Activated naive CD8-positive, alpha-beta T cell treated with anti-CD3 and anti-CD28 coated beads, Interleukin-2, amount 10 ng/mL, durations not matched to agents 7 days and 5 days (primary cell): ENCODE data around the gene PIMREG. TPM values are rescaled to one million over a fixed set of nuclear protein-coding genes. Genes with fewer than 3 reads are reported as not detected.

Source experiments
- ATAC-seq: fragments of 150-1000 bp; cut with Tn5 transposase; one replicate; pipeline ENCODE4 v1.10.0; 2021; ENCODE audit warnings: low read depth, moderate library complexity
- POLR2A ChIA-PET: fragments of 350-600 bp; sonication (Branson Sonifier 250); formaldehyde crosslinking; loops from one replicate; lab custom pipeline; 2021; ENCODE audit warnings: antibody characterized with exemption; lab: Charles Lee
- DNase-seq: peaks from one replicate; pipeline ENCODE4 v3.0.0; 2021
- H3K27ac Mint-ChIP-seq: one replicate; pipeline ENCODE4 v1.8.0; 2022; ENCODE audit warnings: mild to moderate bottlenecking, mixed read lengths
- H3K27me3 Mint-ChIP-seq: one replicate; pipeline ENCODE4 v1.8.0; 2022; ENCODE audit warnings: mild to moderate bottlenecking, moderate library complexity, mixed read lengths
- H3K36me3 Mint-ChIP-seq: one replicate; pipeline ENCODE4 v1.8.0; 2021; ENCODE audit warnings: mild to moderate bottlenecking, mixed read lengths
- H3K4me1 Mint-ChIP-seq: one replicate; pipeline ENCODE4 v1.8.0; 2021; ENCODE audit warnings: mixed read lengths
- H3K4me3 Mint-ChIP-seq: one replicate; pipeline ENCODE4 v1.8.0; 2022; ENCODE audit warnings: mild to moderate bottlenecking, moderate library complexity, mixed read lengths
- H3K9me3 Mint-ChIP-seq: one replicate; pipeline ENCODE4 v1.8.0; 2021; ENCODE audit warnings: mixed read lengths
- total RNA-seq, 2 experiments: library from RNA; stranded (reverse); gene quantifications; one replicate each; pipeline ENCODE4 v1.2.3, GENCODE V29; 2021

The PIMREG gene
- total RNA-seq, 2 experiments from 2014 or later = 20.6 to 21.1 TPM

GRCh38 chr17:6470751-6471521 is 26.7 kb downstream of the PIMREG start:
- Mint-ChIP-seq H3K27me3 (no peaks in the 10 kb centered on the region), H3K4me3 (no peak overlapping the region), H3K4me1 (peaks cover 2% of the 10 kb centered on the region), H3K36me3 (no peaks in the 10 kb centered on the region), H3K27ac (no peak overlapping the region), H3K9me3 (no peaks in the 10 kb centered on the region)
- no peak for ATAC-seq
- POLR2A ChIA-PET = no interaction called here
- no peak for DNase-seq

- Mint-ChIP-seq H3K27me3 (no peaks in the 10 kb centered on the region), H3K36me3 (no peaks in the 10 kb centered on the region), H3K27ac (no peak overlapping the region), H3K4me1 (peaks cover 2% of the 10 kb centered on the region), H3K9me3 (no peaks in the 10 kb centered on the region), H3K4me3 (no peak overlapping the region)
- DNase-seq (no peak), ATAC-seq (no peak)
- POLR2A ChIA-PET = no interaction called here
Observed at GRCh38 chr17:6471531-6472465, 27.5 kb downstream of the PIMREG start.

GRCh38 chr17:6472517-6472916 is 28.3 kb downstream of the PIMREG start:
- POLR2A ChIA-PET = no interaction called here
- Mint-ChIP-seq H3K27ac (no peak overlapping the region), H3K4me1 (peaks cover 2% of the 10 kb centered on the region), H3K4me3 (no peak overlapping the region), H3K36me3 (no peaks in the 10 kb centered on the region), H3K9me3 (no peaks in the 10 kb centered on the region), H3K27me3 (no peaks in the 10 kb centered on the region)
- DNase-seq = no peak
- ATAC-seq = no peak

- Mint-ChIP-seq H3K9me3 (no peaks in the 10 kb centered on the region), H3K4me3 (no peak overlapping the region), H3K27ac (peak overlapping the region; percentile 77), H3K27me3 (no peaks in the 10 kb centered on the region), H3K4me1 (peaks cover 2% of the 10 kb centered on the region), H3K36me3 (no peaks in the 10 kb centered on the region)
- DNase-seq (peak; percentile 75), ATAC-seq (peak; percentile 66)
- POLR2A ChIA-PET = interaction anchor here (0.7 kb wide), 1 partner anchor 1102 kb away, joined by 3 read pairs; no protein-coding TSS in a partner anchor
Observed at GRCh38 chr17:6473128-6473767, 29.0 kb downstream of the PIMREG start.

GRCh38 chr17:6474376-6474775 is 30.1 kb downstream of the PIMREG start:
- ATAC-seq = no peak
- H3K9me3 Mint-ChIP-seq = no peaks in the 10 kb centered on the region
- no peaks in the 10 kb centered on the region for H3K36me3 Mint-ChIP-seq
- H3K27ac Mint-ChIP-seq = no peak overlapping the region
- DNase-seq = no peak
- peaks cover 2% of the 10 kb centered on the region for H3K4me1 Mint-ChIP-seq
- H3K27me3 Mint-ChIP-seq = no peaks in the 10 kb centered on the region
- no peak overlapping the region for H3K4me3 Mint-ChIP-seq
- POLR2A ChIA-PET = no interaction called here

GRCh38 chr17:6474906-6475305 is 30.7 kb downstream of the PIMREG start:
- no peak for ATAC-seq
- no peaks in the 10 kb centered on the region for H3K27me3 Mint-ChIP-seq
- no peaks in the 10 kb centered on the region for H3K36me3 Mint-ChIP-seq
- POLR2A ChIA-PET = no interaction called here
- H3K9me3 Mint-ChIP-seq = no peaks in the 10 kb centered on the region
- no peak overlapping the region for H3K27ac Mint-ChIP-seq
- DNase-seq = no peak
- H3K4me3 Mint-ChIP-seq = no peak overlapping the region
- peaks cover 2% of the 10 kb centered on the region for H3K4me1 Mint-ChIP-seq

- H3K4me1 Mint-ChIP-seq = peaks cover 2% of the 10 kb centered on the region
- H3K4me3 Mint-ChIP-seq = no peak overlapping the region
Observed at GRCh38 chr17:6475411-6475810, 31.2 kb downstream of the PIMREG start.

GRCh38 chr17:6476076-6476809 is 32.0 kb downstream of the PIMREG start:
- POLR2A ChIA-PET = no interaction called here
- H3K27ac Mint-ChIP-seq = no peak overlapping the region
- no peak for DNase-seq
- no peaks in the 10 kb centered on the region for H3K36me3 Mint-ChIP-seq
- no peak for ATAC-seq
- peaks cover 2% of the 10 kb centered on the region for H3K4me1 Mint-ChIP-seq
- no peaks in the 10 kb centered on the region for H3K9me3 Mint-ChIP-seq
- H3K27me3 Mint-ChIP-seq = no peaks in the 10 kb centered on the region
- no peak overlapping the region for H3K4me3 Mint-ChIP-seq

More at GRCh38 chr17:6475411-6475810, 31.2 kb downstream of the PIMREG start:
- Mint-ChIP-seq H3K36me3 (no peaks in the 10 kb centered on the region), H3K27ac (no peak overlapping the region), H3K27me3 (no peaks in the 10 kb centered on the region), H3K9me3 (no peaks in the 10 kb centered on the region)
- DNase-seq (no peak), ATAC-seq (no peak)
- POLR2A ChIA-PET = no interaction called here

GRCh38 chr17:6476810-6477179 is 32.5 kb downstream of the PIMREG start:
- POLR2A ChIA-PET = no interaction called here
- Mint-ChIP-seq H3K36me3 (no peaks in the 10 kb centered on the region), H3K4me3 (no peak overlapping the region), H3K9me3 (no peaks in the 10 kb centered on the region), H3K27me3 (no peaks in the 10 kb centered on the region), H3K4me1 (peaks cover 2% of the 10 kb centered on the region), H3K27ac (no peak overlapping the region)
- DNase-seq (no peak), ATAC-seq (no peak)

GRCh38 chr17:6477831-6478383 is 33.7 kb downstream of the PIMREG start:
- DNase-seq (no peak), ATAC-seq (no peak)
- Mint-ChIP-seq H3K4me3 (no peak overlapping the region), H3K27me3 (no peaks in the 10 kb centered on the region), H3K36me3 (no peaks in the 10 kb centered on the region), H3K4me1 (peaks cover 2% of the 10 kb centered on the region), H3K27ac (no peak overlapping the region), H3K9me3 (no peaks in the 10 kb centered on the region)
- POLR2A ChIA-PET = no interaction called here

GRCh38 chr17:6478486-6478885 is 34.2 kb downstream of the PIMREG start:
- Mint-ChIP-seq H3K27me3 (no peaks in the 10 kb centered on the region), H3K9me3 (no peaks in the 10 kb centered on the region), H3K27ac (no peak overlapping the region), H3K4me1 (no peaks in the 10 kb centered on the region), H3K36me3 (no peaks in the 10 kb centered on the region), H3K4me3 (no peak overlapping the region)
- POLR2A ChIA-PET = no interaction called here
- no peak for DNase-seq
- ATAC-seq = no peak

GRCh38 chr17:6479622-6480302 is 35.5 kb downstream of the PIMREG start:
- H3K27me3 Mint-ChIP-seq = no peaks in the 10 kb centered on the region
- no peak overlapping the region for H3K27ac Mint-ChIP-seq
- H3K4me3 Mint-ChIP-seq = no peak overlapping the region
- H3K4me1 Mint-ChIP-seq = no peaks in the 10 kb centered on the region
- no peak for ATAC-seq
- H3K9me3 Mint-ChIP-seq = no peaks in the 10 kb centered on the region
- POLR2A ChIA-PET = no interaction called here
- H3K36me3 Mint-ChIP-seq = no peaks in the 10 kb centered on the region
- DNase-seq = no peak
